ENCODE measurements around the gene CLEC19A.
"Not testable (repeated sequence)": the region's sequence is repeated elsewhere in the genome, so short reads cannot be mapped to it uniquely, and the experiment has no call there.

The CLEC19A gene

DNA sequence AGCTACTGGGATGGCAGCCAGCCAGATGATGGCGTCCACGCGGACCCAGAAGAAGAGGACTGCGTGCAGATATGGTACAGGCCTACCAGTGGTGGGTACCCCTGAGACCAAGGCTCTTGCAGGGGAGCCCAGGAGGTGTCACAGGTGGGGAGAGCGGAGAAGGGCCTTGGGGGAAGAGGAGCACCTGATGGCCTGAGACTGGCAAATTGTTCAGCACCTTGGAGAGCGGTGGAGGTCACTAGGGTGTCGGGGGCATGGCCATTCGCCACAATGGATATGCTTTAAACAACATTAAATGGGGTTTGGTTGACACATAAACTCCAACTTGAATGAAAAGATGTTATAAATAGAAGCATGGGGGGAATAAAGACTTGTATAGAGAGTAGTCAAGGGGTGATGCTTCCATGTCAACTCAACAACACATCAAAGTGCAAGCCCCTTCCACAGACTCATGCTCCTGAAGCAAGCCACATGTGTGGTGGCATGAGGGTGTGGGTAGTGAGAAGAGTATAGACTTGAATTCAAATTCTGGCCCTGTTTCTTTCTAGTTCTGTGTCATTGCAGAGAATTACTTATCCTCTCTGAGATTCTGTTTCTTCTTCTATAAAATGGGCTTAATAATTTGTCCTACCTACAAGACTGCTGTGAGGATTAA lies 22.2 kb downstream of the CLEC19A start:
- in situ Hi-C loops (cut with MboI; ENCODE audit: low pct_unique_long_range_greater_than_20kb, low sequenced_read_pairs, unreplicated experiment) = no loop called here

GRCh38 chr16:19308392-19308791 lies 22.9 kb downstream of the CLEC19A start:
- TF ChIP-seq, protein P1, sequence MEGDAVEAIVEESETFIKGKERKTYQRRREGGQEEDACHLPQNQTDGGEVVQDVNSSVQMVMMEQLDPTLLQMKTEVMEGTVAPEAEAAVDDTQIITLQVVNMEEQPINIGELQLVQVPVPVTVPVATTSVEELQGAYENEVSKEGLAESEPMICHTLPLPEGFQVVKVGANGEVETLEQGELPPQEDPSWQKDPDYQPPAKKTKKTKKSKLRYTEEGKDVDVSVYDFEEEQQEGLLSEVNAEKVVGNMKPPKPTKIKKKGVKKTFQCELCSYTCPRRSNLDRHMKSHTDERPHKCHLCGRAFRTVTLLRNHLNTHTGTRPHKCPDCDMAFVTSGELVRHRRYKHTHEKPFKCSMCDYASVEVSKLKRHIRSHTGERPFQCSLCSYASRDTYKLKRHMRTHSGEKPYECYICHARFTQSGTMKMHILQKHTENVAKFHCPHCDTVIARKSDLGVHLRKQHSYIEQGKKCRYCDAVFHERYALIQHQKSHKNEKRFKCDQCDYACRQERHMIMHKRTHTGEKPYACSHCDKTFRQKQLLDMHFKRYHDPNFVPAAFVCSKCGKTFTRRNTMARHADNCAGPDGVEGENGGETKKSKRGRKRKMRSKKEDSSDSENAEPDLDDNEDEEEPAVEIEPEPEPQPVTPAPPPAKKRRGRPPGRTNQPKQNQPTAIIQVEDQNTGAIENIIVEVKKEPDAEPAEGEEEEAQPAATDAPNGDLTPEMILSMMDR (IDR thresholded peaks at IDR 0.05; ENCODE audit: extremely low read depth, insufficient read depth, missing control alignments) = no peak
- DNase-seq (ENCODE audit: low spot score) = no peak
- in situ Hi-C loops (cut with MboI; ENCODE audit: low pct_unique_long_range_greater_than_20kb, low sequenced_read_pairs, unreplicated experiment) = no loop called here

More for the DNA sequence above, 22.2 kb downstream of the CLEC19A start:
- TF ChIP-seq, protein P1 (IDR thresholded peaks at IDR 0.05; ENCODE audit: extremely low read depth, insufficient read depth, missing control alignments) = no peak
- DNase-seq (ENCODE audit: low spot score) = no peak

DNA sequence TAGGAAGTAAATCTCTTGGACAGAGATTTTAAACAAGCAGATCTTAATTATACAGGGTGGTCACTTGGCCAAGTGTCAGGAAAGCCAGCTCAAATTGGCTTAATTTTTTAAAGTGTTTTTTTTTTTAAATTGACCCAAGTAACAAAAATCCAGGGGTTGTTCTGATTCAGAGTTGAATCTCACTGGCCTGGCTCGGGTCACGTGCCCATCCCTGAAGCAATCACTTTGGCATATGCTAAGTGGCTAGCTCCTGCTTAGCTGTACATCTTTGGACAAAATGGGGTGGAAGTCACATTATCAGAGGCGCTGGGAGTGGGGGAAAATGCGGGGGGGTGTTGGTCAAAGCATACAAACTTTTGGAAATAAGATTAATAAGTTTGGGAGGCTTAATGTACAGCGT lies 23.6 kb downstream of the CLEC19A start:
- in situ Hi-C loops (cut with MboI; ENCODE audit: low pct_unique_long_range_greater_than_20kb, low sequenced_read_pairs, unreplicated experiment) = no loop called here
- TF ChIP-seq, protein P1 (IDR thresholded peaks at IDR 0.05; ENCODE audit: extremely low read depth, insufficient read depth, missing control alignments) = no peak
- DNase-seq (ENCODE audit: low spot score) = no peak

DNA sequence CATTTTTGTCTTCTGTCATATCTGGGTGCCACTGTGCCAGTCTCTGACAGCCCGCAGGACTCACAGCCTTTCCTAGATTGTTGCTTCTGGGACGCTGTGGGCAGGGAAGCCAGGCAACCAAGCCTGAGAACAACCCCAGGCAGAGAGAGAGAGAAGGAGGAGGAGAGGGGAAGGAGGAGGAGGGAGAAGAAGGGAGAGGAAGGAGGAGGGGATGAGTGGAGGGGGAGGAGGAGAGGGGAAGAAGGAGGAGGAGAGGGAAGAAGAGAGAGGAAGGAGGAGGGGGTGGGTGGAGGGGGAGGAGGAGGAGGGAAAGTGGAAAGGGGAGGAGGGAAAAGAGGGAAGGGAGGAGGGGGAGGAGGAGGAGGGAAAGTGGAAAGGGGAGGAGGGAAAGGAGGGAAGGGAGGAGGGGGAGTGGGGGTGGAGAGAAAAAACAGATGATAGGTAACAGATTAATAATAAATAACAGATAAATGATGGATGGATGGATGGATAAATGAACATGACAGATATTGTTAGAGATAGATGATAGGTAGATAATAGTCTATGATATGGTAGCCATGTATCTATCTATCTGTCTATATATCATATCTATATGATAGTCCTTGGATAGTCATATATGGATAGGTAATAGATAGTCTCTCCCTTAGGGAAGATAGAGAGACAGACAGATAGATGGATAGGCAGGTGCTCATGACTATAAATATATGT lies 29.3 kb downstream of the CLEC19A start:
- TF ChIP-seq, protein P1 (IDR thresholded peaks at IDR 0.05; ENCODE audit: extremely low read depth, insufficient read depth, missing control alignments) = no peak
- DNase-seq (ENCODE audit: low spot score) = no peak
- in situ Hi-C loops (cut with MboI; ENCODE audit: low pct_unique_long_range_greater_than_20kb, low sequenced_read_pairs, unreplicated experiment) = no loop called here

DNA sequence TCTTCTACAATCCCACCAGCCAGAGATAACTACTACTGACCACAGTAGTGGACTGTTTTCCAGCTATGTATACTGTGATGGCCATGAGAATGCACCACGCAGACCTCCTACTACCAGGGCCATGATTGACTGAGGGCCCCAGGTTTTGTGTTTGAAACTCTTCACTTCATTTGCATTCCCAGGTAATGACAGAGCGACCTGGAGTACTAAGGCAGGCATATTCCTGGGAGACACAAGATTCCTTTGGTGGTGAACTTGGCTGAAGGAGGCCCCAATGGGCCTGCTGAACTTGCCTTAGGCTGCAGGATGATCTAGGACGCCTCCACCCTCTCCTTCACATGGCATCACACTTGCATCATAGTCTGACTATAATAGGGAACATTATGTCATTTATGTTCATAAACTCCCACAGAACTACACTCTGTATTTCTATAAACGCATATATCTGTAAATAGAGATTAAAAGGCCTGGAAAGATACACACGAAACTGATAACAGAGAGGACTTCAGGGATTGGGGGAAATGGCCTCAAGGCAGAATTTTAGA lies 30.4 kb downstream of the CLEC19A start:
- TF ChIP-seq, protein P1 (IDR thresholded peaks at IDR 0.05; ENCODE audit: extremely low read depth, insufficient read depth, missing control alignments) = no peak
- in situ Hi-C loops (cut with MboI; ENCODE audit: low pct_unique_long_range_greater_than_20kb, low sequenced_read_pairs, unreplicated experiment) = no loop called here
- DNase-seq (ENCODE audit: low spot score) = no peak

DNA sequence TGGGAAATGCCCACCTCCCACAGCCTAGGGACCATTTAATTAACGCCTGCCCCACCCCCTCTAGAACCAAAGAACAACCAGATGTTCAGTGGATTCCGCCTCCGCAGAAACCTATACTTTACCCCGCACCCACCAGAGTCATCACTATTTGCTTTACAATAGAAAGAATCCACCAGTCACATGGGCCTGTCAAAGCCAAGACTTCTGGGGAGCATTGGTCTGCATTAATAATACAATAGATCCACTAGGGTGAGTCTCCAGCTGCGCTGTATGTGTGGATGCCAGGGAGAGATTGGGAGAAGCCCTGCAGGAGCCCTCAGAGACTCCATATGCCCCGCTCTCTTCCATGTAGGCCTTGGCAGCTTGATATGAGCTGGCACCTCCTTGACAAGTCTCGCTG lies 31.3 kb downstream of the CLEC19A start:
- no peak for DNase-seq (ENCODE audit: low spot score)
- TF ChIP-seq, protein P1 (IDR thresholded peaks at IDR 0.05; ENCODE audit: extremely low read depth, insufficient read depth, missing control alignments) = no peak
- in situ Hi-C loops (cut with MboI; ENCODE audit: low pct_unique_long_range_greater_than_20kb, low sequenced_read_pairs, unreplicated experiment) = no loop called here

DNA sequence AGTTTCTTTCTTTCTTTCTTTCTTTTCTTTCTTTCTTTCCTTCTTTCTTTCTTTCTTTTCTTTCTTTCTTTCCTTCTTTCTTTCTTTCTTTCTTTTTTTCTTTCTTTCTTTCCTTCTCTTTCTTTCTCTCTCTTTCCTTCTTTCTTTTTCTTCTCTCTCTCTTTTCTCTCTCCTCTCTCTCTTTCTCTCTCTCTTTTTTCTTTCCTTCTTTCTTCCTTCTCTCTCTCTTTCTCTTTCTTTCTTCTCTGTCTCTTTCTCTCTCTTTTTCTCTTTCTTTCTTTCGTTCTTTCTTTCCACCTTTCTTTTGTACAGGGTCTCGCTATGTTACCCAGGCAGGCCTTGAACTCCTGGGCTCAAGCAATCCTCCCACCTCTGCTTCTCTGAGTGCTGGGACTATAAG lies 35.7 kb downstream of the CLEC19A start:
- DNase-seq (ENCODE audit: low spot score); in situ Hi-C loops (cut with MboI; ENCODE audit: low pct_unique_long_range_greater_than_20kb, low sequenced_read_pairs, unreplicated experiment): not testable (repeated sequence)
